ENCODE results near the gene FOSB.
"Not testable (repeated sequence)": the region's sequence is repeated elsewhere in the genome, so short reads cannot be mapped to it uniquely, and the experiment has no call there.

Gene FOSB

DNA sequence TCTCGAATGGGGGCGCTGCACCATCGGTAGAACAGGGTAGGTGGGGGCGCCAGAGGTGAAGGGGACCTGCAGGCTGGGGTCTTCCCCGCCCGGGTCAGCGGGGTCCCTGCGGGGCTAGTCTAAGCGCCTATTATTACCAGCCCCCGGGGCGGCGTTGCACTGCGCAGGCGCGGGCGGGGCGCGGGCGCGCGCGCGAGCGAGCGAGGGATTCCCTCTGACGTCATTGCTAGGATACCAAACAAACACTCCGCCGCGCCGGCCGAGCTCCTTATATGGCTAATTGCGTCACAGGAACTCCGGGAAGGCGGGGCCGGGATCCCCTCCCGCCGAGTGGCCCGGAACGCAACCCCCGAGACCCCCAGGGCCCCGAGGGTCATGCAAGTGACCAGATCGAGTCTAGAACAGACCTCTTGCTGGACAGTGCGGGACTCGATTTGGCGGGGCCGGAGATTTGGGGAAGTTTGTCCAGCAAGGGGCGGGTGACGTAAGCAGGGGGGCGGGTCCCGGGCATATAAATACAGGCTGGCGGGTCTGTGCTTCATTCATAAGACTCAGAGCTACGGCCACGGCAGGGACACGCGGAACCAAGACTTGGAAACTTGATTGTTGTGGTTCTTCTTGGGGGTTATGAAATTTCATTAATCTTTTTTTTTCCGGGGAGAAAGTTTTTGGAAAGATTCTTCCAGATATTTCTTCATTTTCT lies at the start of gene FOSB:
Gene FOSB, plus strand, starts transcription at position 541 of the 703 bp plus-strand sequence. CDS start 591 bp downstream, outside the sequence.
- peak; percentile 97 for DNase-seq

DNA sequence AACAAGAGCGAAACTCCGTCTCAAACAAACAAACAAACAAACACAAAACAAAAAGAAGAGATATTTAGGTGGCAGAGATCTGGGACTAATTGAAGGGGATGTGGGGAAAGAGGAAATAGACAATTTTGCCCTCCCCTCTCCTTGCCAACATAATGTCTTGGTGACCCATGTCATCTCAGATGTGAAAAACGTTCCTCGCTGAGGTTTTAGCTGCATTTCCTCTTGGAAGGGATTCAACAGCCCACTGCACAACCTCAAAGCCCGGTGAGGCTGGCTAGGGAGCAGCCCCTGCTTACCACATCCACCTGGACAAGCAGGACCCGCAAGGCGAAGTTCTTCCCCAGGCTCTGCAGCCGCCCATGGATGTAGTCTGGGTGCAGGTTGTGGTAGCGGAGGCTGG lies 49.0 kb upstream of the FOSB start:
- no peak for DNase-seq

DNA sequence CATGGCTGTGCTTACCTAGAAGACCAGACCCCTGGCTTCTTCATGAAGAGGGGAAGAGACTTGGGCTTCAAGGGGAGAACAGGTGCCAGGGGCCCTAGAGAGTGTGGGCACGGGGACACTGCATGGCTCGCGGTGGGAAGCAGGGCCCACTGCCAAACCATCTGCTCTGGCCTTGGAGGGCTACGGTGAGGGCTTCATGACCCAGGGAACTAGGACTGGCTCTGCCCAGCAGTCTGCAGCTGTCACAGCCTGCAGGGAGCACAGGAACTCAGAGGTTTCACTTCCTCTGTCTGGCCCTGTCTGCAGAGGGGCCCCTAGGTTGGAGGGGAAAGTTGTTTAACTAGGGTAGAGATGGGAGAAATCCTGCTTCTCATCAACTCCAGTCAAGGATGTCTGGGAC lies 48.4 kb upstream of the FOSB start:
- DNase-seq, result no peak

DNA sequence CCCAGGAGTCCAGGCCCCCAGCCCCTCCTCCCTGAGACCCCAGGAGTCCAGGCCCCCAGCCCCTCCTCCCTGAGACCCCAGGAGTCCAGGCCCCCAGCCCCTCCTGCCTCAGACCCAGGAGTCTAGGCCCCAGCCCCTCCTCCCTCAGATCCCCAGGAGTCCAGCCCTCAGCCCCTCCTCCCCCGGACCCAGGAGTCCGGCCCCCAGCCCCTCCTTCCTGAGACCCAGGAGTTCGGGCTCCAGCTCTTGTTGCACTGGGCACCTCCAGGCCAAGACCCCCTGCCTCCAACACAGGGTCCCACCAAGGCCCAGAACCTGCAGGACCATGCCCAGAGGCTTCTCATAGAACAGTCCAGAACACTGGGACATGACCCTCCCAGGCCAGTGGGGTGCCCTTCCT lies 47.9 kb upstream of the FOSB start:
- no peak for DNase-seq

DNA sequence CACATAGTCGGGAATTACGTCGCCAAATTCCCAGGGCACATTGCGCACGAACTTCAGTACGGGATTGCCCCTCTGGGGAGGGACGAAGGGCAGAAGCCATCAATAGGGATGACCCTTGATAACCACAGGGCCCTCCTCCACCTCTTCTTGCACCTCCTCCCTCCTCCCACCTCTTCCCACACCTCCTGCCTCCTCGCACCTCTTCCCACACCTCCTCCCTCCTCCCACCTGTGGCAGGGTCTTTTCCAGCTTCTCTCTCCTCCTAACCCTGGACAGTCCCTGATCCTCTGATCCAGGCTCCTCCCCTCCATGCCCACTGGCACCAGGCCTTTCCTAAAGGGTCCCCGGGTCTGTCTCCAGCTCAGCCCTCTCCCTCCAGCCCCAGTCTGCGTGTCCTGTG lies 47.4 kb upstream of the FOSB start:
- no peak for DNase-seq

DNA sequence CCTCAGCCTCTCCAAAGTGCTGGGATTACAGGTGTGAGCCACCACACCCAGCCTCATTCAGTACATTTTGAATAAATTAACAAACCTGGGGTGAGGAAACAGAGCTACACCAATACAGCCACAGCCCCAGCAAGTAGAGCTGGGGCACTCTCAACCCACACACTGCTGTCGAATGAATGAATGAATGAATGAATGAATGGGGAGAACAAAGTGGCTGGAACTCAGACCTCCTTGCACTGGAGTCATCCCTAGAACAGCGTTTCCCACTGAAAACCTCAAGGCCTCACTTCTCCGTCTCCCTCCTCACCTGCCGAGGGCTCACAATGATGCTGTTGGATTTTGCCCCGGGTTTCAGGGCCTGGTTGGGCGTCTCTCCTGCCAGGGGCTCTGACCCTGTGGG lies 46.9 kb upstream of the FOSB start:
- no peak for DNase-seq

DNA sequence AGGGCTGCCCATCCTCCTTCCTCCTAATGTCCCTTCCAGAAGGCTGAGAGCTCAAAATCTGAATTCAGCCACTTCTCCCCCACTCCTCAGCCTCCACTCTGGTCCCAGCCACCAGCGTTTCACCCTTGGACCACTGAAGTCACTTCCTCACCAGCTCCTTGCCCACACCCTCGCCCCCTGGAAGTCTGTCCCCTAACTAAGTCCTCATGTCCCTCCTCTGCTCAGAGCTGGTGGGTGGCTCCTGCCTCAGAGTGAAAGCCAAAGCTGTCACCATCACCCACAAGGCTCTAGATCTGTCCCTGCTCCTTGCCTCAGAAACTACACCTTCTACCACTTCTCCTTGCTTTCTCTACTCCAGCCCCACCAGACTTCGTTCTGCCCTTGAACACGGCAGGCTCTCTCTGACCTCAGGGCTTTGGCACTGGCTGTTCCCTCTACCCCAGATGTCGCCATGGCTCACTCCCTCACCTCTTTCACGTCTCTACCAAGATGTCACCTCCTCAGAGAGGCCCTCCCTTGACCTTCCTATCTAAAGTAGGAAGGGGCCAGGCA lies 45.8 kb upstream of the FOSB start:
- DNase-seq, result no peak

DNA sequence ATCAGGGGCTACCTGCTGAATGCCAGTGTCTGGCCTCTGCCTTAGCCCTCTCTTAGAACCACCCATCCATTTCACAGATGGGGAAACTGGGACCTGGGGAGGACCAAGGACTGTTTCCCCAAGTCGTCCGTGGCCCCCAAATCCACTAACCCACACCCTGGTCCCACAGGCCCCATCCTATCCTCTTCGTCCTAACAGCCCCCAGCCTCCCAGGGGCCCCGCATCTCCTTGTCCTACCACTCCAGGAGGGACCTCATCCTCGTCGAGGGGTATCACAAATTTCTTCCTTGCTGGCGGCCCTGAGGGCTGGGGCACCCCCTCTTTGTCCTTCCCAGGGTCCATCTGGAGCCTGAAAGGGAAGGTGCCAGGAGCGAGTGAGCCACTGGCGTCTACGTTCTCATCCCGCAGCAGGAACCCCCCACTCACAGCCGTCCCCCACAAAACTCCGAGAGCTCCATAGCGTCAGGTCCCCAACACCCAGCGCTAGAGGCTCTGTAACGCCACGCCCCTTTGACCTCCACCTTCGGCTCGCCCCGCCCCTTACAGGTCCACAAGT lies 44.7 kb upstream of the FOSB start:
- DNase-seq, result no peak

DNA sequence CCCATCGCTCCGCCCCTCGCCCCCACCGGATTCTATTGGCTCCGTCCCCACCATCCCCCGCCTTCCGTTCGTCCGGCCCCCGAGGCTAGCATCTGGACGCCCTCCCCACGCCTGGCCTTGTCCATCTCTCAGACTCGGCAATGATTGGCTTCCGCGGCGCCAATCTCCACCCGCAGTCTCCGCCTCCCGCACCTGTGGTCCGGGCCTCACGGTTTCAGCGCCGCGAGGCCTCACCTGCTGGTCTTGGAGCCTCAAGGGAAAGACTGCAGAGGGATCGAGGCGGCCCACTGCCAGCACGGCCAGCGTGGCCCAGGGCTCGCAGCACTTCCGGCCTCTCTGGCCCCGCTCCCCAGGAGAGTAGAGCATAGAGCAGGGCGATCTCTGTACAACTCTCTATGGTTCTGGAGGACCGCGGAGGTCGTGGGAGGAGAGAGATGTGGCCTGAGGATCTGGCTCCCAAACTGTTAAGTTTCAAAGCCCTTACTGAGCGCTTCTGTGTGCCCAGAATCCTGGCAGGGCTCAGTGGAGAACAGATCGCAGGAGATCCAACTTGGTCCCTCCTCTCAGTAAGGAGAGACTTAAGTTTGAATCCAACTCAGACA lies 44.1 kb upstream of the FOSB start, which contains the start of gene ERCC1:
Gene ERCC1, minus strand, starts transcription at position 329 of the 602 bp plus-strand sequence. CDS start 543 bp downstream, outside the sequence.
- DNase-seq, result peak; percentile 99

DNA sequence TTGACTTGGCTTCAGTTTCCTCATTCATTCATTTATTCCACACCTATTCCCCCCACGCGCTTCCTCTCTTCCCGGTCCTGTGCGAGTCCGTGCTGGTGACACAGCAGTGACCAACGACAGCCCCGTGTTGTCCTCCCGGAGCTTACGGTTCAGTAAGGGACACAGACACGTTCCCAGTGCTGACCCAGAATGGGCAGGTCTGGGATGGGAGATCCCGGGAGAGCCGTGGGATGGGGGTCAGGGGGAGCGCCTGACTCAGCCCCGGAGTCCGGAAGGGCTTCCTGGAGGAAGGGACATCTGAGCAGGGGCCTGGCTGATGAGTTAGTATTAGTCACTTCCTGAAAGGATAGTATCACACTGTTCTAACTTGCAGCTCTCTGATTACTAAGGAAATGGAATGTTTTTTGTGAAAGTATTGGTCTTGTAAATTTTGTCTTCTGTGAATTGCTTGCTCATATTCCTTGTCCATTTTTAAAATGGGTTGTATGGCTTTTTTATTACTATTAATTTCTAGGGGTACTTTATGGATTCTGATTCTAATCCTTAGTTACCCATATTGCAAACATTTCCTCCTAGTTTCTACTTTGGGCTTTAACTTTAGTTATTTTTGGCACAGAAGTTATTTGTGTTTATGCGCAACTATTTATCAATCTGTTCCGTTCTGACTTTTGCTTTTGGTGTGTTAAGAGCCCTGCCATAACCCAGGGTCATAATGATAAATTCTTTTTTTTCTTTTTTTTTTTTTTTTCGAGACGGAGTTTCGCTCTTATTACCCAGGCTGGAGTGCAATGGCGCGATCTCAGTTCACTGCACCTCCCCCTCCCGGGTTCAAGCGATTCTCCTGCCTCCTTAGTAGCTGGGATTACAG lies 43.4 kb upstream of the FOSB start:
- DNase-seq, result peak; percentile 95

DNA sequence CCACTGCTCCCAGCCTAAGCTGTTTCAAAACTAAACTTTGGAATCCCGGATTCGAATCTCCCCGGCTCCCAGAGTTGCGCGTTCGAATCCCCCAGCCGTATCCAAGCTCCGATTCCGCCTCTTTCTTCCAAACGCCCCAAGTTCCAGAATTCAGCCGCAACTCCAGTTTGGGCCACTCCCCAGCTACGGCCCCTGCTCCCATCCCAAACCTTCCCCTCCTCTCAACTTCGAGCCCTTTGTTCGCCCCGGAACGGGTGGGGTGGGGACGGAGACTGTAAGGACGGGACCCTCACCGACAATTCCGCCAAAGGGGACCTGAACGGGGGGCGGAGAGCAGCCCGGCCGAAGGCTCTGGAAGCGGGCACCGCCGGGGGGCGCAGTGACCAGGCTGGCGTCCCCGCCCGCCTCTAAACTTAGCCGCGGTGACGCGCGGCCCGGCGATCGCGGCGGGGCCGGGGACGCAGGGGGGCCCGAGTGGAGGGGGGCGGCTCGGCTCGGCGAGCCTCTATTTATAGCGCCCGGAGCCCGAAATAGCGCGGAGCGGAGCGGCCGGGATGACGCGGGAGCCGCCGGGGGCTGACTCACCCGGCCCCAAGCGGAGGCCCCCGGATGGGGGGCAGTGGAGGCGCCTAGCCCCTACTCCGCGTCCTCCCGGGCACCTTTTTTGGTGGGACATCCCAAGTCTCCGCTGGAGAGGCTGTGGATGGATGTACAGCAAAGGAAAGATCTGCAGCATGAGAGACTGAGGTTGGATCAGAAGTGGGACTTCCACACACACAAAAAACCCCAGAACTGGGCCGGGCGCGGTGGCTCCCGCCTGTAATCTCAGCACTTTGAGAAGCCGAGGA lies 39.2 kb upstream of the FOSB start:
- peak; percentile 64 for DNase-seq

DNA sequence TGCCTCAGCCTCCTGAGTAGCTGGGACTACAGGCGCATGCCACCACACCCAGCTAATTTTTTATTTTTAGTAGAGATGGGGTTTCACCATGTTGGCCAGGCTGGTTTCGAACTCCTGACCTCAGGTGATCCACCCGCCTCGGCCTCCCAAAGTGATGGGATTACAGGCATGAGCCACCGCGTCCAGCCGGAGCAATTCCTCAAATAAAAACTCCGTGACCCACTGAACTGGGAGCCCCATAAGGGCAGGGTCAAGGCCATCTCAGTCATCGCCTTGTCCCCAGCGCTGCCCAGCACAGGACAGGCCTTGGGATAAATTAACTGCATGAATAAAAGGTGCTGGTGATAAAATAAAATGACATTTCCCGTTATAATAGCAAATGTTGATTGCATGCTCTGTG lies 37.9 kb upstream of the FOSB start:
- not testable (repeated sequence) for DNase-seq

DNA sequence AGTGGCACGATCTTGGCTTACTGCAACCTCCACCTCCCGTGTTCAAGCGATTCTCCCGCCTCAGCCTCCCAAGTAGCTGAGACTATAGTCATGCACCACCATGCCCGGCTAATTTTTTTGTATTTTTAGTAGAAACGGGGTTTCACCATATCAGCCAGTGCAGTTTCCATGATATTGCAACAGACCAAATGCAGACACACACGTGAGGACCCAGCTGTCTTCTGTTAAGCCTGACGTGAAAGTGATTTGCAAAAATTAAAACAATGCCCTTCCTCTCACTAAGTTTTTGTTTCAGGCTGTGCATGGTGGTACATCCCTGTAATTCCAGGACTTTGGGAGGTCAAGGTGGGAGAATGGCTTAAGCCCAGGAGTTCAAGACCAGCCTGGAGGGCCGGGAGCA lies 36.8 kb upstream of the FOSB start:
- peak; percentile 61 for DNase-seq

DNA sequence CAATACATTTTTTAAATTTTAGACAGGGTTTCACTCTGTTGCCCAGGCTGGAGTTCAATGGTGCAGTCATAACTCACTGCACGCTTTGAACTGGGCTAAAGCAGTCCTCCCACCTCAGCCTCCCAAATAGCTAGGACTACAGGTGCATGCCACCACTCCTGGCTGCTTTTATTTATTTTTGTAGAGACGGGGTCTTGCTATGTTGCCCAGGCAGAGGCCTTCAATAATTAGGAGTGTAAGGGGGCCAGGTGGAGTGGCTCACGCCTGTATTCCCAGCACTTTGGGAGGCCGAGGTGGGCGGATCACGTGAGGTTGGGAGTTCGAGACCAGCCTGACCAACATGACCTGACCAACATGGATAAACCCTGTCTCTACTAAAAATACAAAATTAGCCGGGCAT lies 35.3 kb upstream of the FOSB start:
- not testable (repeated sequence) for DNase-seq

DNA sequence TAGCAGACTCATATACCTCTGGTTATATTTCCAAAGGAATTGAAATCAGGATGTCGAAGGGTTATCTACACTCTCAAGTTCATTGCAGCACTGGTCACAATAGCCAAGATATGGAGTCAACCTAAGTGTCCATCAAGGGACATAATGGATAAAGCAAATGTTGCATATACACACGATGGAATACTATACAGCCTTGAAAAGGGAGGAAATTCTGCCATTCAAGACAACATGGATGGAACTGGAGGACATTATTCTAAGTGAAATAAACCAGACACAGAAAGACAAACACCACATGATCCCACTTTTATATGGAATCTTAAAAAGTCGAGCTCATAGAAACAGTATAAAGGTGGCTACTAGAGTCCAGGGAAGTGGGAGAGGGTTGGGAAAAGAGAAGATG lies 30.5 kb upstream of the FOSB start:
- DNase-seq, result no peak

DNA sequence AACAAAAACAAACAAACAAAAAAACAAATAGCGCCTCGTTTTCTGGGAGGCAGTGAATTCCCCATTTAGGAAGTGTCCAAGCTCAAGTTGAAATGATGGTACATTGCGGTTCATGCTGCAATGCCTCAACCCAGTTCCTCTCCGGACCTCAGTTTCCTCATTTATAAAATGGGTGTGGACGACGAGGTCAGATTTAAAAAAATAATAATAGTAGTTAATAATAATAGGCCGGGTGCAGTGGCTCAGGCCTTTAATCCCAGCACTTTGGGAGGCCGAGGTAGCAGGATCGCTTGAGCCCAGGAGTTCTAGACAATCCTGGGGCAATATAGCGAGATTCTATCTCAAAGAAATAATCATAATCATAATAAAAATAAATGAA lies 28.6 kb upstream of the FOSB start:
- no peak for DNase-seq

DNA sequence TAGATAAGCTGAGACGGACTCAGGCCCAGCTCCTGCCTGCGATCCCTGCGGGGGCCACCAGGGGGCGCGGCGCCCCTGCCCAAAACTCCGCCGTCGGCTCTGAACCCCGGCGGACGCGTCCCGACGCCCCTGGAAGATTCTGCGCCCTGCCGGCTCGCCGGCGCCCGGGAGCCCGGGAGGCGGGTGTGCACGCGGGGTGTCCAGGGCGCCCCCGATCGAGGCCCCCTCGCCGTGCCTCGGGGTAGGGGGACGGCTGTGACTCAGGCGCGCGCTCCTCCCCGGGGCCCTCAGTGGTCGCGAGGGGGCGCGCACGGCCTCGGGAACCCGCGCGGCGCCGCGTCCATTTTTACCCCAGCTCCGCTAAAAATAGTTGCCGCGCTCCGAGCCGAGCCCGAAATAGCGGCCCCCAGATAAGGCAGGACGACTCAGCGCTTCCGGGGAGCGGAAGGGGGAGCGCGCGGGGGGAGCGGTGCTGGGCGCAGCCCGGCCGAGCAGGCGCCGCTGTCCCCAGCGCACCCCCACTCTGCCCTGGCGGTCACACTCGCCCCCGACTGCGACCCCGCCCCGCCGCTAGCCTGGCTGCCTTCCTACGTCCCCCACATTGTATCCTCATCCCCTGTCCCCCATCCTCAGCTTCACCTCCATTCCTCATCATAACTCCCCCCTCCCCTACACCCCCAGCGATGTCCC lies 28.1 kb upstream of the FOSB start:
- DNase-seq, result peak; percentile 93

DNA sequence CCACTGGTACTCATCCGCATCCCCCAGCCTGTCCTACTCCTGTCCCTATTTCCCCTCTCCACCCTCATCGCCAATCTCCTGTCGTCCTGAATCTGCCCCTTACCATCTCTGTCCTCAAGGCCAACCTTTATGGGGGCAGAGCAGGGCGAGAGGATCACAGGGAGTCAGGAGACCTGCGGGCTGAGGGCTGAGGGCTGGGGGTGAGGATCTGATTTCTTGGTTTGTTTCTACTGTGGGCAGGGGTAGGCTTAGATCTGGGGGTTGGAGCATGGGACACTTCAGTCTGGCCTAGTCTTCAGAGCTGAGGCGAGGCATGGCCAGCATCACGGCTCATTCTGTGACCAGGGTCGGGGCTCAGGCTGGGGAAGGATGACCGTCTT lies 27.5 kb upstream of the FOSB start:
- no peak for DNase-seq

DNA sequence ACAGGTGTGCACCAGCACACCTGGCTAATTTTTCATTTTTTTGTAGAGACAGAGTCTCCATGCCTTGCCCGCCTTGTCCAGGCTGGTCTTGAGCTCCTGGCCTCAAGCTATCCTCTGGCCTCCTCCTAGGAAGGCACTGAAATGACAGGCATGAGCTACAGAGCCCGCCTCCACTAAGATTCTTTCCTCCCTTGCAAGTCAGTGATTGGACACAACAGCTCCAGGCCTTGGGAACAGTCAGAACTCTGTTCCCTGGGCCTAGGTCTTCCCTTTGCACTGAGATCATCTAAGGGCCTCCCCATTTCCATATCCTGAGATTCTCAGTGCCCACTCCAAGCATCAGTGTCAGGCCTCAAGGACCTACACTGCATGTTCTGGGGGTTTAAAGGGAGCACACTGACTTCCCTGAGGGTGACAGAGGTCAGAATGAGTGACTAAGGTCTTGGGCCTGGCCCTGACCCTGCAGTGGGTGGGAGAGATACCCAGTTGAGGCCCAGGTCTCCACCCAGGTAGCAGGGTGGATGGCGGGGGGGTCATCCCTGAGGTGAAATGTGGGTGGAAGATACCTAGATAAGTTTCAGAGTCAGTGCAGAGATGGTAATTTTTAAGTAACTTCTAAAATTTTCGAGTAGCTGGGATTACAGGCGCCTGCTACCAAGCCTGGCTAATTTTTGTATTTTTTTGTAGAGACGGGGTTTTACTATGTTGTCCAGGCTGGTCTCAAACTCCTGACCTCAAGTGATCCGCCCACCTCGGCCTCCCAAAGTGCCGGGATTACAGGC lies 26.7 kb upstream of the FOSB start:
- DNase-seq, result peak; percentile 36

DNA sequence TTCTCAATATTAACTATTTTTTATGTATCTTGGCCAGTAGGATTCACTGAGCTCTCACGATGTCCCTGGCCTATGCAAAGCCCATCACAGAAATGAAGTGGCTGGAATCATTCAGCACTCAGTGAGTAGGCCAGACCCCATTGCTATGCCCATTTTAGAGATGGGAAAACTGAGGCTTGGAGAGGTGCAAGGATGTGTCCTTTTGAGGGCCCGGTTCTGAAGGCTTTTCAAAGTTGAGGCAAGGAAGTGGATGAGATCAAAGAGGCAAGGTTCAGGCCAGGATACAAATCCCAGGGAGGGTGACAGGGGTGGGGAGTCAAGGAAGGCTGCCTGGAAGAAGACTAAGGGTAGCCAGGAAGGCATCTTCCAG lies 25.4 kb upstream of the FOSB start:
- no peak for DNase-seq

Data from OCI-M1 (cell line).